Measurements from ENCODE around the gene CLTCL1. TPM values are rescaled to one million over a fixed set of nuclear protein-coding genes. Genes with fewer than 3 reads are reported as not detected.

Gene CLTCL1
- total and polyA plus RNA-seq, 2 donors (not counting 1 experiment from before 2014, with no cell fraction given): 1.0 to 5.5 TPM

DNA sequence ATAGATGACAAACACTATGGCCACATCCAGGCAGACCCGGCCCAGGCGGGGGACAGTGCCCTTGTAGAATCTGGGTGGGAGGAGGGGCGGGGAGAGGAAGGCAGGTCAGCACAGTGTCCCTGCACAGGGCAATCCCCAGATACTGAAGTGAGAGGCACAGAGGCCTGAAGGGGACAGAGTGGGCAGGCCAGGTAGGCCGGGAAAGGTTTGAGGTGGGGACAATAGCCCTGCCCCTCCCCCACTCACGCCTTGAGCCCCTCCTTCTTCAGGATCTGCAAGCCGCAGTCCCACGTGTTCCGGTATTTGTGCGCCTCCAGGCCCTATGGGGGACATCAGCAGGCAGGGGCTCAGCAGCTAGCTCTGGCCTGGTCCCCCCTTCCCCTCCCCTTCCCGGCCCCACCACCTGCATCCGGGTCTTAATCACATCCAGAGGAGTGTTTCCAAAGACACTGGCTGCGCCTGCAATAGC lies 115.3 kb downstream of the CLTCL1 start:
- intact Hi-C loops (cut with micrococcal nuclease): no loop called here
- CTCF ChIA-PET: no interaction called here
- Mint-ChIP-seq H3K4me3 (peak overlapping the region; percentile 78), H3K9me3 (ENCODE audit: insufficient read depth) (no peaks in the 10 kb centered on the region), H3K27me3 (no peaks in the 10 kb centered on the region), H3K4me1 (peaks cover 57% of the 10 kb centered on the region), H3K27ac (peak overlapping the region; percentile 22)
- Histone ChIP-seq H3K27me3 (replicated peaks in 1 of 4; ENCODE audit: control extremely low read depth in 1 of 4, control insufficient read depth in 3 of 4, insufficient read depth in 4 of 4, low read length in 3 of 4) (no peaks in the 10 kb centered on the region), H3K4me2 (replicated peaks; ENCODE audit: low read depth, low read length, poor library complexity, severe bottlenecking) (no peak overlapping the region), H3K9ac (ENCODE audit: low read length) (no peak overlapping the region), H3K27ac (ENCODE audit: low read length in 2 of 2) (no peak overlapping the region), H4K20me1 (ENCODE audit: control insufficient read depth, insufficient read depth, low read length, poor library complexity, severe bottlenecking) (peaks cover 37% of the 10 kb centered on the region), H3K79me2 (ENCODE audit: control insufficient read depth, insufficient read depth, low read length) (peaks cover 36% of the 10 kb centered on the region), H3K9me3 (ENCODE audit: control extremely low read depth in 1 of 3, control insufficient read depth in 2 of 3, insufficient read depth in 1 of 3, low read length in 2 of 3) (peaks cover 0 to 3% (median 0%) of the 10 kb centered on the region in 3 donors), H2AFZ (ENCODE audit: insufficient read depth, low read depth, low read length, poor library complexity, severe bottlenecking) (no peak overlapping the region), H3K4me1 (ENCODE audit: control insufficient read depth in 2 of 2, insufficient read depth in 2 of 2, low read length in 2 of 2) (peaks cover 40 to 62% of the 10 kb centered on the region in 2 donors), H3K36me3 (replicated peaks in 1 of 2; ENCODE audit: control extremely low read depth in 1 of 2, control insufficient read depth in 1 of 2, extremely low read depth in 1 of 2, insufficient read depth in 2 of 2, low read length in 1 of 2) (peaks cover 0 to 4% of the 10 kb centered on the region in 2 experiments), H3K4me3 (ENCODE audit: control extremely low read depth in 1 of 5, extremely low read depth in 1 of 5, insufficient read depth in 1 of 5, low read depth in 2 of 5, low read length in 4 of 5) (no peak overlapping the region)
- DNase-seq (no peak), ATAC-seq (ENCODE audit: low read depth) (no peak)
- WGBS (ENCODE audit: insufficient coverage): 87% methylated on average over 10 of the region's 12 CpGs
- no peak for TF ChIP-seq EZH2 (IDR thresholded peaks at IDR 0.05; ENCODE audit: borderline replicate concordance, insufficient read depth, low read depth, low read length, poor library complexity, severe bottlenecking)
- POLR2A ChIA-PET: interaction anchor here (1.1 kb wide), 1 partner anchor 32 kb away, joined by 3 read pairs; the partner anchor contains the start of gene ESS2

DNA sequence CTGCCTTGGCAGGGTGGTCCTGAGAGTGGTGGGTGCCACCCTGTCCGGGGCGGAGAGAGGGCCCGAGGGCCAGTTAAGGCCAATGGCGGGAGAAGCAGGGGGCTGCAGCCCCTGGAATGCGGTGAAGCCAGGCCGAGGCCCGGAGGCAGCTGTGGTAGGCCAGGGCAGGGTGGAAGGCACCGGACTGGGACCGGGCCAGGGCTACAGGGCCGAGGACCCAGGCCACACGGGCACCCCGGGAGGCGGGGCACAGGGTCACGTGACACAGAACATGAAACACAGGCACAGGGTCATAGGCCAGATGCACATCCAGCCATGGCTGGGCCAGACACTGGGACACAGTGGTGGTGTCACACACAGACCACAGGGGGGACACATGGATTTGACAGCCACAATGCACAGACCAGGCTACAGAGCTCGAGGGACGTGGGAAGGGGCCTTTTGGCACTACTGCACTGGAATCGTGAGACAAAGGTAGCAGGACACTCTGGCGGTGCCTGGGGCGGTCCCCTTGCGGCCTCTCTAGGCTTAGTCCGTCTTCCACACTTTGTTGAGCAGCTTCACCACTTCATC lies 115.8 kb downstream of the CLTCL1 start:
- Histone ChIP-seq H3K27ac (ENCODE audit: low read length in 2 of 2) (peak overlapping the region in 1 of 2 donors; percentile 19), H2AFZ (ENCODE audit: insufficient read depth, low read depth, low read length, poor library complexity, severe bottlenecking) (no peak overlapping the region), H3K27me3 (replicated peaks in 1 of 4; ENCODE audit: control extremely low read depth in 1 of 4, control insufficient read depth in 3 of 4, insufficient read depth in 4 of 4, low read length in 3 of 4) (peaks cover 0 to 2% (median 1%) of the 10 kb centered on the region in 4 experiments), H3K4me3 (ENCODE audit: control extremely low read depth in 1 of 5, extremely low read depth in 1 of 5, insufficient read depth in 1 of 5, low read depth in 2 of 5, low read length in 4 of 5) (no peak overlapping the region), H3K79me2 (ENCODE audit: control insufficient read depth, insufficient read depth, low read length) (peaks cover 41% of the 10 kb centered on the region), H3K36me3 (replicated peaks in 1 of 2; ENCODE audit: control extremely low read depth in 1 of 2, control insufficient read depth in 1 of 2, extremely low read depth in 1 of 2, insufficient read depth in 2 of 2, low read length in 1 of 2) (peaks cover 0 to 4% of the 10 kb centered on the region in 2 experiments), H4K20me1 (ENCODE audit: control insufficient read depth, insufficient read depth, low read length, poor library complexity, severe bottlenecking) (peaks cover 37% of the 10 kb centered on the region), H3K9ac (ENCODE audit: low read length) (no peak overlapping the region), H3K4me1 (ENCODE audit: control insufficient read depth in 2 of 2, insufficient read depth in 2 of 2, low read length in 2 of 2) (peaks cover 44 to 68% of the 10 kb centered on the region in 2 donors), H3K9me3 (ENCODE audit: control extremely low read depth in 1 of 3, control insufficient read depth in 2 of 3, insufficient read depth in 1 of 3, low read length in 2 of 3) (peaks cover 0 to 3% (median 0%) of the 10 kb centered on the region in 3 donors), H3K4me2 (replicated peaks; ENCODE audit: low read depth, low read length, poor library complexity, severe bottlenecking) (no peak overlapping the region)
- DNase-seq (no peak), ATAC-seq (ENCODE audit: low read depth) (no peak)
- TF ChIP-seq EZH2 (IDR thresholded peaks at IDR 0.05; ENCODE audit: borderline replicate concordance, insufficient read depth, low read depth, low read length, poor library complexity, severe bottlenecking): no peak
- TF ChIP-seq CTCF (IDR thresholded peaks at IDR 0.05): no peak
- peak overlapping the region; percentile 42 for H3K4me3 Mint-ChIP-seq
- H3K27me3 Mint-ChIP-seq: no peaks in the 10 kb centered on the region
- peaks cover 62% of the 10 kb centered on the region for H3K4me1 Mint-ChIP-seq
- POLR2A ChIA-PET: interaction anchor here (1.1 kb wide), 1 partner anchor 31 kb away, joined by 3 read pairs; the partner anchor contains the start of gene ESS2
- intact Hi-C loops (cut with micrococcal nuclease): no loop called here
- 94% methylated on average over 11 of the region's 21 CpGs for WGBS (ENCODE audit: insufficient coverage)
- no peaks in the 10 kb centered on the region for H3K9me3 Mint-ChIP-seq (ENCODE audit: insufficient read depth)
- CTCF ChIA-PET: no interaction called here
- peak overlapping the region; percentile 56 for H3K27ac Mint-ChIP-seq

Data from B cell (primary cell).